GM12878 (cell line): Measurements from ENCODE around the gene NDUFS6. TPM values are rescaled to one million over a fixed set of nuclear protein-coding genes. Genes with fewer than 3 reads are reported as not detected.

Experiments
- ATAC-seq: fragments of 200-7000 bp; cut with Tn5 transposase; 3 replicates; pipeline ENCODE4 v1.9.1; 2020; ENCODE audit warnings: mild to moderate bottlenecking, moderate library complexity
- BruUV-seq: library from RNA; stranded (reverse); fragments of 400-500 nt; replicated peaks from 2 replicates; lab custom pipeline; 2021; lab: Mats Ljungman, UMichigan
- CTCF ChIA-PET: fragments of 300-600 bp; sonication (Branson Sonifier 250); formaldehyde crosslinking; extraction: SDS; loops from one replicate; lab custom pipeline; 2021; ENCODE audit warnings: inconsistent platforms; lab: Yijun Ruan, JAX
- POLR2A ChIA-PET: fragments of 350-600 bp; formaldehyde crosslinking; extraction: SDS; loops from one replicate; lab custom pipeline; 2021; ENCODE audit warnings: inconsistent platforms; lab: Charles Lee
- RAD21 ChIA-PET: fragments of 300-600 bp; sonication (Branson Sonifier 250); formaldehyde crosslinking; loops from one replicate; lab custom pipeline; 2023; ENCODE audit warnings: antibody characterized with exemption; ENCODE audit not compliant: unreplicated experiment; lab: Charles Lee
- SMC1A ChIA-PET: fragments of 300-600 bp; sonication (Branson Sonifier 250); formaldehyde crosslinking; loops from one replicate; lab custom pipeline; 2023; ENCODE audit not compliant: unreplicated experiment, uncharacterized antibody; lab: Charles Lee
- DNase-seq: peaks from one replicate; pipeline ENCODE4 v3.0.0-alpha.2; 2011; ENCODE audit warnings: low read depth, low spot score
- FAIRE-seq: peaks from 3 replicates; lab custom pipeline; 2011; peaks lifted over from hg19 to GRCh38; lab: Jason Lieb, UNC
- H2AFZ ChIP-seq: 2 replicates; pipeline ENCODE4 v1.6.0; 2011; ENCODE audit warnings: low read depth, low read length, control low read depth; ENCODE audit not compliant: control insufficient read depth
- H3K27ac ChIP-seq: 2 replicates; pipeline ENCODE4 v1.5.1; 2011; ENCODE audit warnings: control low read depth; ENCODE audit not compliant: control insufficient read depth, insufficient read depth
- H3K27me3 ChIP-seq, 2 experiments: replicated peaks in 1 of 2; 2 replicates each; pipeline versions ENCODE4 v1.6.0 to v1.6.1; 2011; ENCODE audit warnings: low read length in 1 of 2; ENCODE audit not compliant: control insufficient read depth in 2 of 2, insufficient read depth in 2 of 2
- H3K36me3 ChIP-seq, 2 experiments: 2 replicates each; pipeline ENCODE4 v1.5.1; 2011; ENCODE audit warnings: low read length in 1 of 2; ENCODE audit not compliant: control insufficient read depth in 2 of 2, insufficient read depth in 2 of 2
- H3K4me1 ChIP-seq: 2 replicates; pipeline ENCODE4 v1.6.1; 2011; ENCODE audit warnings: mild to moderate bottlenecking, low read length, moderate library complexity, mixed read lengths; ENCODE audit not compliant: control insufficient read depth, insufficient read depth
- H3K4me2 ChIP-seq: 2 replicates; pipeline ENCODE4 v1.6.0; 2011; ENCODE audit warnings: control low read depth; ENCODE audit not compliant: control insufficient read depth, insufficient read depth
- H3K4me3 ChIP-seq: fragments of 200-600 bp; sonication (generic); 2 replicates; pipeline ENCODE4 v1.5.1; 2016
- H3K79me2 ChIP-seq: 2 replicates; pipeline ENCODE4 v1.6.0; 2011; ENCODE audit warnings: low read length; ENCODE audit not compliant: control insufficient read depth, insufficient read depth
- H3K9ac ChIP-seq: 2 replicates; pipeline ENCODE4 v1.8.0; 2011; ENCODE audit warnings: low read length, control low read depth, mixed read lengths; ENCODE audit not compliant: control insufficient read depth, insufficient read depth
- H3K9me3 ChIP-seq: replicated peaks from 3 replicates; pipeline ENCODE4 v1.5.1; 2011; ENCODE audit warnings: mild to moderate bottlenecking, low read length; ENCODE audit not compliant: control insufficient read depth, insufficient read depth
- H4K20me1 ChIP-seq: 2 replicates; pipeline ENCODE4 v1.6.0; 2011; ENCODE audit not compliant: control insufficient read depth, insufficient read depth
- PML ChIP-seq: IDR thresholded peaks from 2 replicates; pipeline ENCODE4 v1.6.1; 2012; ENCODE audit warnings: low read length, inconsistent platforms
- POLR2A ChIP-seq: IDR thresholded peaks from 2 replicates; pipeline ENCODE4 v1.6.1; 2011; ENCODE audit warnings: low read depth, mild to moderate bottlenecking, low read length
- POLR2AphosphoS2 ChIP-seq: IDR thresholded peaks from 2 replicates; pipeline ENCODE4 v1.6.1; 2011; ENCODE audit warnings: low read depth, mild to moderate bottlenecking, low read length, improper control_type of control experiment, moderate library complexity
- TARDBP ChIP-seq: IDR thresholded peaks from 2 replicates; pipeline ENCODE4 v1.6.1; 2016; ENCODE audit warnings: borderline replicate concordance
- WGBS: methylation state at CpG from one replicate; pipeline ENCODE4 v1.1.6; 2016; ENCODE audit warnings: low lambda C conversion rate; ENCODE audit not compliant: insufficient replicate concordance, insufficient coverage; ENCODE audit errors: missing lambda C conversion rate; 5-methylcytosine and 5-hydroxymethylcytosine counted together
- in situ Hi-C: fragments of 300-500 bp; cut with MboI; formaldehyde crosslinking; loops from 9 replicates; pipeline ENCODE4 v1.14.3; 2018; ENCODE audit warnings: mixed read lengths
- intact Hi-C: fragments of 100-400 bp; cut with micrococcal nuclease; formaldehyde crosslinking; loops from one replicate; pipeline ENCODE4 v1.14.2; 2022; ENCODE audit not compliant: unreplicated experiment
- polyA plus RNA-seq, 11 experiments: library from polyadenylated mRNA; depleted of rRNA in 4 of 11; unstranded in 6 of 11; stranded (reverse) in 5 of 11; fragments of >200 nt; fragmentation: Nextera tagmentation in 4 of 11; fragmentation: Illumina TruSeq in 1 of 11; extraction: Ambion mirVana in 4 of 11; extraction: Trizol in 1 of 11; gene quantifications; 1 replicate in 1 of 11; 2 replicates in 10 of 11; pipeline versions ENCODE4 v1.2.1 to v1.2.3, GENCODE V29; 2011 to 2016; ENCODE audit warnings: inconsistent platforms in 2 of 11, missing spikeins in 2 of 11, low read depth in 1 of 11
- total RNA-seq, 4 experiments: library from RNA; depleted of rRNA in 3 of 4; stranded (reverse); fragments of >200 nt in 3 of 4; fragmentation: Illumina TruSeq in 1 of 4; extraction: Trizol in 1 of 4; gene quantifications; 2 replicates each; pipeline versions ENCODE4 v1.2.1 to v1.2.3, GENCODE V29; 2013 to 2021
- TF ChIP-seq, protein P1 (sequence below): IDR thresholded peaks from 2 replicates; pipeline ENCODE4 v1.6.1; 2011; ENCODE audit warnings: borderline replicate concordance, low read depth, mild to moderate bottlenecking, moderate library complexity, low read length; ENCODE audit not compliant: insufficient read depth, poor library complexity, severe bottlenecking

The NDUFS6 gene
- total and polyA plus RNA-seq, 10 of the 15 experiments (the other 5 are each of a cell fraction or from before 2014, with no cell fraction given) = 20.7 to 213 (median 58.3) TPM

GRCh38 chr5:1796371-1797102 is 4.7 kb upstream of the NDUFS6 start:
- no peaks in the 10 kb centered on the region for H4K20me1 ChIP-seq
- CTCF ChIA-PET = no interaction called here
- no TSS peak for BruUV-seq
- H3K27ac ChIP-seq = no peak overlapping the region
- H3K4me2 ChIP-seq = peak overlapping the region; percentile 98
- H3K79me2 ChIP-seq = peaks cover 49% of the 10 kb centered on the region
- 0 out of 2 replicates have a peak, but pooled peaks have one; percentile 7 for TF ChIP-seq POLR2AphosphoS2
- no peak for TF ChIP-seq PML
- peak; percentile 58 for TF ChIP-seq POLR2A
- TF ChIP-seq, protein P1, sequence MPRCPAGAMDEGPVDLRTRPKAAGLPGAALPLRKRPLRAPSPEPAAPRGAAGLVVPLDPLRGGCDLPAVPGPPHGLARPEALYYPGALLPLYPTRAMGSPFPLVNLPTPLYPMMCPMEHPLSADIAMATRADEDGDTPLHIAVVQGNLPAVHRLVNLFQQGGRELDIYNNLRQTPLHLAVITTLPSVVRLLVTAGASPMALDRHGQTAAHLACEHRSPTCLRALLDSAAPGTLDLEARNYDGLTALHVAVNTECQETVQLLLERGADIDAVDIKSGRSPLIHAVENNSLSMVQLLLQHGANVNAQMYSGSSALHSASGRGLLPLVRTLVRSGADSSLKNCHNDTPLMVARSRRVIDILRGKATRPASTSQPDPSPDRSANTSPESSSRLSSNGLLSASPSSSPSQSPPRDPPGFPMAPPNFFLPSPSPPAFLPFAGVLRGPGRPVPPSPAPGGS = peak; percentile 42
- peak; percentile 55; the same call in 1 of the 2 replicates for TF ChIP-seq TARDBP
- TF ChIP-seq, all 136 proteins: peak for 4
- Histone ChIP-seq H3K9me3 (no peaks in the 10 kb centered on the region), H3K36me3 (peaks cover 13 to 21% of the 10 kb centered on the region in 2 experiments), H3K27me3 (no peaks in the 10 kb centered on the region), H3K9ac (no peak overlapping the region), H3K4me3 (no peak overlapping the region), H3K4me1 (peaks cover 36% of the 10 kb centered on the region), H2AFZ (no peak overlapping the region)
- ATAC-seq = no peak
- intact Hi-C loops (loop anchor here (10.0 kb wide), 1 partner anchor 482 kb away; no protein-coding TSS in a partner anchor), in situ Hi-C loops (loop anchor here (5.0 kb wide), 1 partner anchor 309 kb away; no protein-coding TSS in a partner anchor)
- no peak for FAIRE-seq
- POLR2A ChIA-PET = no interaction called here
- RAD21 ChIA-PET = no interaction called here
- SMC1A ChIA-PET = interaction anchor here (0.9 kb wide), 1 partner anchor 24 kb away, joined by 3 read pairs; no protein-coding TSS in a partner anchor
- no peak for DNase-seq
- 80% methylated on average over 21 of the region's 21 CpGs for whole genome bisulfite sequencing
